ENCODE measurements around the gene OOSP2. TPM values are rescaled to one million over a fixed set of nuclear protein-coding genes. Genes with fewer than 3 reads are reported as not detected.
"Not testable (repeated sequence)": the region's sequence is repeated elsewhere in the genome, so short reads cannot be mapped to it uniquely, and the experiment has no call there.

OOSP2 gene, protein sequence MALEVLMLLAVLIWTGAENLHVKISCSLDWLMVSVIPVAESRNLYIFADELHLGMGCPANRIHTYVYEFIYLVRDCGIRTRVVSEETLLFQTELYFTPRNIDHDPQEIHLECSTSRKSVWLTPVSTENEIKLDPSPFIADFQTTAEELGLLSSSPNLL
- polyA plus RNA-seq, result not detected
- long read RNA-seq, donor 1, result 0 reads
- long read RNA-seq, donor 2, result 0 reads
- long read RNA-seq, donor 3, result 0 reads
- long read RNA-seq, donor 4, result 0 reads
- long read RNA-seq, donor 5, result 0 reads
- long read RNA-seq, donor 6, result 0 reads
- long read RNA-seq, donor 7, result 0 reads
- long read RNA-seq, donor 8, result 0 reads
- long read RNA-seq, donor 9, result 0 reads
- long read RNA-seq, donor 10, result 0 reads
- long read RNA-seq, donor 11, result 0 reads

- no peak for DNase-seq
- no CpG with 5 or more reads among the region's 8 CpGs for WGBS (ENCODE audit: insufficient coverage, low lambda C conversion rate)
Measured at GRCh38 chr11:60040109-60040508, at the start of gene OOSP2. Gene OOSP2 (plus strand): TSS chr11:60040409. CDS start chr11:60040460, 51 bp downstream.

GRCh38 chr11:59990421-59990820 is 49.8 kb upstream of the OOSP2 start:
- H3K36me3 ChIP-seq (ENCODE audit: control insufficient read depth, insufficient read depth, low read length), result no peaks in the 10 kb centered on the region
- H3K4me1 ChIP-seq (ENCODE audit: control insufficient read depth, insufficient read depth, low read length), result no peaks in the 10 kb centered on the region
- no peak for DNase-seq
- no peak overlapping the region for H3K4me3 ChIP-seq (ENCODE audit: low read length)
- no peak overlapping the region for H3K27ac ChIP-seq (ENCODE audit: low read length)
- WGBS (ENCODE audit: insufficient coverage, low lambda C conversion rate), result no CpG with 5 or more reads among the region's 1 CpG
- H3K27me3 ChIP-seq (ENCODE audit: control insufficient read depth, insufficient read depth, low read length), result no peaks in the 10 kb centered on the region
- H3K9me3 ChIP-seq (ENCODE audit: control insufficient read depth, low read depth, low read length), result no peaks in the 10 kb centered on the region

More at GRCh38 chr11:60040109-60040508, at the start of gene OOSP2:
- Histone ChIP-seq H3K27ac (ENCODE audit: low read length) (no peak within 1 kb of the TSS), H3K36me3 (ENCODE audit: control insufficient read depth, insufficient read depth, low read length) (no peaks in the 10 kb centered on the region), H3K27me3 (ENCODE audit: control insufficient read depth, insufficient read depth, low read length) (no peaks in the 10 kb centered on the region), H3K4me3 (ENCODE audit: low read length) (no peak within 1 kb of the TSS), H3K4me1 (ENCODE audit: control insufficient read depth, insufficient read depth, low read length) (no peaks in the 10 kb centered on the region), H3K9me3 (ENCODE audit: control insufficient read depth, low read depth, low read length) (no peaks in the 10 kb centered on the region)

DNA sequence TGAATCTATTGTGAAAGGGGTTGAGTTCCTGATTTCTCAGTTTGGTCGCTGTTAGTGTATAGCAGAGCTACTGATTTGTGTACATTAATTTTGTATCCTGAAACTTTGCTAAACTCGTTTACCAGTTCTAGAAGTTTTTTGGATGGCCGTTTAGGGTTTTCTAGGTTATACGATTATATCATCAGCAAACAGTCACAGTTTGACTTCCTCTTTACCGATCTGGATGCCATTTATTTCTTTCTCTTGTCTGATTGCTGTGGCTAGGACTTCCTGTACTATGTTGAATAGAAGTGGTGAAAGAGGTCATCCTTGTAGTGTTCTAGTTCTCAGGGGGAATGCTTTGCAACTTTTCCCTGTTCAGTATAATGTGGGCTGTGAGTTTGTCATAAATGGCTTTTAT is 47.8 kb upstream of the OOSP2 start:
- Histone ChIP-seq H3K27me3 (ENCODE audit: control insufficient read depth, insufficient read depth, low read length) (no peaks in the 10 kb centered on the region), H3K36me3 (ENCODE audit: control insufficient read depth, insufficient read depth, low read length) (no peaks in the 10 kb centered on the region), H3K27ac (ENCODE audit: low read length) (no peak overlapping the region), H3K4me1 (ENCODE audit: control insufficient read depth, insufficient read depth, low read length) (no peaks in the 10 kb centered on the region), H3K4me3 (ENCODE audit: low read length) (no peak overlapping the region), H3K9me3 (ENCODE audit: control insufficient read depth, low read depth, low read length) (no peaks in the 10 kb centered on the region)
- WGBS (ENCODE audit: insufficient coverage, low lambda C conversion rate), result 80% methylated on average over 3 of the region's 5 CpGs
- no peak for DNase-seq

GRCh38 chr11:59997800-59998199 is 42.4 kb upstream of the OOSP2 start:
- Histone ChIP-seq H3K27ac (ENCODE audit: low read length) (no peak overlapping the region), H3K4me3 (ENCODE audit: low read length) (no peak overlapping the region), H3K4me1 (ENCODE audit: control insufficient read depth, insufficient read depth, low read length) (no peaks in the 10 kb centered on the region), H3K9me3 (ENCODE audit: control insufficient read depth, low read depth, low read length) (no peaks in the 10 kb centered on the region), H3K27me3 (ENCODE audit: control insufficient read depth, insufficient read depth, low read length) (no peaks in the 10 kb centered on the region), H3K36me3 (ENCODE audit: control insufficient read depth, insufficient read depth, low read length) (no peaks in the 10 kb centered on the region)
- DNase-seq, result no peak
- 92% methylated on average over 2 of the region's 2 CpGs for WGBS (ENCODE audit: insufficient coverage, low lambda C conversion rate)

DNA sequence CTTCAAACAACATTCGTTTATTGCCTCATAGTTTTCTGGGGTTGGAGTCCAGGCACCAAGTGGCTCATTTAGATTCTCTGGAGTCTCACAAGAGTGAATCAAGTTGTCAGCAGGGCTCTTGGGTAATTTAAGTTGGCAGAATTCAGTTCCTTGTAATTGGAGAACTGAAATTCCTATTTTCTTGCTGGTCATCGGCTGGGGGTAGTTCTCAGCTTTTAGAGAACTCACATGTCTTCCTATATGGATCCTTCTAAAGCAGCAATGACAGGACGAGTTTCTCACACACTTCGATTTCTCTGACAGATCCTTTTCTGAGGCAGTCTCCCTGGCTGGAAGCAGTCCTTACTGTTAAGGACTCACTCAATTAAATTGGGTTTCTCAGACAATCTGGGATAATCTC is 40.5 kb upstream of the OOSP2 start:
- peak in 1 of 2 donors; percentile 5 for DNase-seq
- WGBS (ENCODE audit: insufficient coverage, low lambda C conversion rate), result no CpG with 5 or more reads among the region's 4 CpGs

DNA sequence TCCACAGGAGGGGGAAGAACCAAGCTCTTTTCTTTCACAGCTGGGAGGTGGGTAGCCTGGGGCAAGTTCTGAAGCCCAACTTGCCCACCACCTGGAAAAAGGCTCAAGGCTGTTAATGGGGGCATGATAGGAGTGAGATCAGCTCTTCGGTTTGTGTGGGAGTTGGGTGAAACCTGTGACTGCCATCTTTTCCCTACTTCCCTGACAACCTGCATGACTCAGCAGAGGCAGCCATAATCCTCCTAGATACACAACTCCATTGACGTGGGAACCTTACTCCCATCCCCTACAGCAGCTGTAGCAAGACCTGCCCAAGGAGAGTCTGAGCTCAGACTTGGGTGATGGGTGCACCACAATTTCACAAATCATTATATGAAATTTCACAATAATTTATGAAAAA is 36.5 kb upstream of the OOSP2 start:
- no peak for DNase-seq
- WGBS (ENCODE audit: insufficient coverage, low lambda C conversion rate), result no CpG with 5 or more reads among the region's 2 CpGs
- no peaks in the 10 kb centered on the region for H3K9me3 ChIP-seq (ENCODE audit: control insufficient read depth, low read depth, low read length)

More for the DNA sequence above, 40.5 kb upstream of the OOSP2 start:
- H3K4me1 ChIP-seq (ENCODE audit: control insufficient read depth, insufficient read depth, low read length), result no peaks in the 10 kb centered on the region
- no peaks in the 10 kb centered on the region for H3K36me3 ChIP-seq (ENCODE audit: control insufficient read depth, insufficient read depth, low read length)
- H3K4me3 ChIP-seq (ENCODE audit: low read length), result no peak overlapping the region
- no peaks in the 10 kb centered on the region for H3K27me3 ChIP-seq (ENCODE audit: control insufficient read depth, insufficient read depth, low read length)
- H3K27ac ChIP-seq (ENCODE audit: low read length), result no peak overlapping the region
- H3K9me3 ChIP-seq (ENCODE audit: control insufficient read depth, low read depth, low read length), result no peaks in the 10 kb centered on the region

GRCh38 chr11:60005360-60005759 is 34.8 kb upstream of the OOSP2 start:
- H3K4me1 ChIP-seq (ENCODE audit: control insufficient read depth, insufficient read depth, low read length), result no peaks in the 10 kb centered on the region
- WGBS (ENCODE audit: insufficient coverage, low lambda C conversion rate), result no CpG with 5 or more reads among the region's 1 CpG
- H3K36me3 ChIP-seq (ENCODE audit: control insufficient read depth, insufficient read depth, low read length), result no peaks in the 10 kb centered on the region
- H3K27me3 ChIP-seq (ENCODE audit: control insufficient read depth, insufficient read depth, low read length), result no peaks in the 10 kb centered on the region
- no peak overlapping the region for H3K27ac ChIP-seq (ENCODE audit: low read length)
- H3K9me3 ChIP-seq (ENCODE audit: control insufficient read depth, low read depth, low read length), result no peaks in the 10 kb centered on the region
- H3K4me3 ChIP-seq (ENCODE audit: low read length), result no peak overlapping the region
- no peak for DNase-seq

More for the DNA sequence above, 36.5 kb upstream of the OOSP2 start:
- no peaks in the 10 kb centered on the region for H3K36me3 ChIP-seq (ENCODE audit: control insufficient read depth, insufficient read depth, low read length)
- H3K4me3 ChIP-seq (ENCODE audit: low read length), result no peak overlapping the region
- H3K27me3 ChIP-seq (ENCODE audit: control insufficient read depth, insufficient read depth, low read length), result no peaks in the 10 kb centered on the region
- no peaks in the 10 kb centered on the region for H3K4me1 ChIP-seq (ENCODE audit: control insufficient read depth, insufficient read depth, low read length)
- H3K27ac ChIP-seq (ENCODE audit: low read length), result no peak overlapping the region

- Histone ChIP-seq H3K27me3 (ENCODE audit: control insufficient read depth, insufficient read depth, low read length) (no peaks in the 10 kb centered on the region), H3K4me3 (ENCODE audit: low read length) (no peak within 1 kb of the TSS), H3K36me3 (ENCODE audit: control insufficient read depth, insufficient read depth, low read length) (no peaks in the 10 kb centered on the region), H3K4me1 (ENCODE audit: control insufficient read depth, insufficient read depth, low read length) (no peaks in the 10 kb centered on the region), H3K27ac (ENCODE audit: low read length) (no peak within 1 kb of the TSS), H3K9me3 (ENCODE audit: control insufficient read depth, low read depth, low read length) (peaks cover 5% of the 10 kb centered on the region)
- no CpG with 5 or more reads among the region's 1 CpG for WGBS (ENCODE audit: insufficient coverage, low lambda C conversion rate)
- DNase-seq, result no peak
Measured at GRCh38 chr11:60016881-60017280, 23.3 kb upstream of the OOSP2 start, which contains the start of gene OOSP4B. Gene OOSP4B (plus strand): TSS chr11:60017181.

GRCh38 chr11:60018058-60018457 is 22.2 kb upstream of the OOSP2 start:
- DNase-seq, result no peak
- 86% methylated on average over 2 of the region's 8 CpGs for WGBS (ENCODE audit: insufficient coverage, low lambda C conversion rate)
- Histone ChIP-seq H3K36me3 (ENCODE audit: control insufficient read depth, insufficient read depth, low read length) (no peaks in the 10 kb centered on the region), H3K4me1 (ENCODE audit: control insufficient read depth, insufficient read depth, low read length) (no peaks in the 10 kb centered on the region), H3K4me3 (ENCODE audit: low read length) (no peak overlapping the region), H3K27me3 (ENCODE audit: control insufficient read depth, insufficient read depth, low read length) (no peaks in the 10 kb centered on the region), H3K27ac (ENCODE audit: low read length) (no peak overlapping the region), H3K9me3 (ENCODE audit: control insufficient read depth, low read depth, low read length) (peaks cover 5% of the 10 kb centered on the region)

DNA sequence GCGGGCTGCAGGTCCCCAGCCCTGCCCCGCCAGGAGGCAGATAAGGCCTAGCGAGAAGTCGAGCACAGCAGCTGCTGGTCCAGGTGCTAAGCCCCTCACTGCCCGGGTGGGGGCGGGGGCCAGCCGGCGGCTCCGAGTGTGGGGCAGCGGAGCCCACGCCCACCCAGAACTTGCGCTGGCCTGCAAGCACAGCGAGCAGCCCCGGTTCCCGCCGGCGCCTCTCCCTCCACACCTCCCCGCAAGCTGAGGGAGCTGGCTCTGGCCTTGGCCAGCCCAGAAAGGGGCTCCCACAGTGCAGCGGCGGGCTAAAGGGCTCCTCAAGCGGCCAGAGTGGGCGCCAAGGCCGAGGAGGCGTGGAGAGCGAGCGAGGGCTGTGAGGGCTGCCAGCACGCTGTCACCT is 19.8 kb upstream of the OOSP2 start:
- not testable (repeated sequence) for DNase-seq; H3K27me3 ChIP-seq (ENCODE audit: control insufficient read depth, insufficient read depth, low read length)
- WGBS (ENCODE audit: insufficient coverage, low lambda C conversion rate), result no CpG with 5 or more reads among the region's 27 CpGs

More for the DNA sequence above, 19.8 kb upstream of the OOSP2 start:
- not testable (repeated sequence) for H3K27ac ChIP-seq (ENCODE audit: low read length); H3K4me1 ChIP-seq (ENCODE audit: control insufficient read depth, insufficient read depth, low read length); H3K36me3 ChIP-seq (ENCODE audit: control insufficient read depth, insufficient read depth, low read length); H3K4me3 ChIP-seq (ENCODE audit: low read length); H3K9me3 ChIP-seq (ENCODE audit: control insufficient read depth, low read depth, low read length)

Measured in large intestine (tissue), 12 donors.